Spleen (tissue), 7 donors: ENCODE data around the gene CEP41.

Experiments
- POLR2A ChIP-seq, 3 donors: fragments of 450-650 bp; IDR thresholded peaks; one replicate each; pipeline ENCODE4 v1.5.1; 2017; ENCODE audit warnings: antibody characterized with exemption in 3 of 3, mild to moderate bottlenecking in 1 of 3
- TF ChIP-seq, protein P1 (sequence below), 11 experiments: fragments of 200-600 bp in 7 of 11; fragments of 450-650 bp in 4 of 11; sonication (generic) in 4 of 11; IDR thresholded peaks in 8 of 11; conservative IDR thresholded peaks in 3 of 11; 1 replicate in 7 of 11; 2 replicates in 4 of 11; pipeline versions ENCODE4 v1.4.0 to v1.8.0; 2016 to 2021; ENCODE audit warnings: antibody characterized with exemption in 11 of 11, inconsistent platforms in 4 of 11, mild to moderate bottlenecking in 1 of 11
- donor health status: DM: no; HTN: no; CAD: no; lungs with moderate emphysema.
- donor health status: DM: no; HTN: no; CAD: no.
- donor health status: DM: no; HTN: no; CAD: no.

DNA sequence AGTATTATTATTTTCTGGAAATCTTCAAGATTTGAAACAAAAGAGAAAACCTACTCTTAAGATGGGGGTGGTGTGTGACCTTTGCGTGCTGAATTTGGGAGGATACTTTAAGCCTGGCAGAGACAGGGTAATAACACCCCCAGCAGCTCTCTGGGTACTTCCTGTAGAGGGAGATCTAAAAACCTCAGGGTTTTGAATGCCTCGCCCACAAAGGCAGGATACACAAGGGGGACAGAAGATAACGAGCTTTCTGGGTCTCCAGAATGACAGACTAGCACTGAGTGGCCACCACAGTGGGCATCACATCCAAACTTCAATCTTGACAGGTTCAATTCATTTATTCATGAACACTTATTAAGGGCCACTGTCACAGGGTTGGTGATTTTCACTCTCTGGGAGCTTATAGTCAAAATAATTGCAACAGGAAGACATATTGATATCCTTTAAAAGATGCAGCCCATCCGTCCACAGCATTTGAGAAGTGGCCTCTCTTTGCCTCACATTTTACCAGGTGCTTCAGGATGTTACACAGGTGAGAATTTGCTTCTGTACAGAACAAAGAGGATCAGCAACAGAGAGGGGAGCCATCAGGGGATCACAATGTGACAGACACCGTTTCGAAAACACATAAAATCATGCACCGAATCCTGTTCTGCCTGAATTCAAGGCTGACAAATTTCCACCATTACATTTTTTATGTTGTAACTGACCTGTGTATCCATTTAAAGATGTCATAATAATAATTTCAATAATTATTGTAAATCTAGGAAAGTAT, 46.2 kb downstream of the CEP41 start:
- TF ChIP-seq, protein P1, sequence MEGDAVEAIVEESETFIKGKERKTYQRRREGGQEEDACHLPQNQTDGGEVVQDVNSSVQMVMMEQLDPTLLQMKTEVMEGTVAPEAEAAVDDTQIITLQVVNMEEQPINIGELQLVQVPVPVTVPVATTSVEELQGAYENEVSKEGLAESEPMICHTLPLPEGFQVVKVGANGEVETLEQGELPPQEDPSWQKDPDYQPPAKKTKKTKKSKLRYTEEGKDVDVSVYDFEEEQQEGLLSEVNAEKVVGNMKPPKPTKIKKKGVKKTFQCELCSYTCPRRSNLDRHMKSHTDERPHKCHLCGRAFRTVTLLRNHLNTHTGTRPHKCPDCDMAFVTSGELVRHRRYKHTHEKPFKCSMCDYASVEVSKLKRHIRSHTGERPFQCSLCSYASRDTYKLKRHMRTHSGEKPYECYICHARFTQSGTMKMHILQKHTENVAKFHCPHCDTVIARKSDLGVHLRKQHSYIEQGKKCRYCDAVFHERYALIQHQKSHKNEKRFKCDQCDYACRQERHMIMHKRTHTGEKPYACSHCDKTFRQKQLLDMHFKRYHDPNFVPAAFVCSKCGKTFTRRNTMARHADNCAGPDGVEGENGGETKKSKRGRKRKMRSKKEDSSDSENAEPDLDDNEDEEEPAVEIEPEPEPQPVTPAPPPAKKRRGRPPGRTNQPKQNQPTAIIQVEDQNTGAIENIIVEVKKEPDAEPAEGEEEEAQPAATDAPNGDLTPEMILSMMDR (IDR thresholded peaks at IDR 0.05 in 8 of 11, conservative IDR thresholded peaks at IDR 0.05 in 3 of 11): no peak
- no peak for TF ChIP-seq POLR2A (IDR thresholded peaks at IDR 0.05)
